GM19463 (cell line): Measurements from ENCODE around the gene CRYGA.

Source experiments
- ATAC-seq: cut with Tn5 transposase; IDR thresholded peaks from one replicate; pipeline ENCODE4 v1.9.1; 2021; ENCODE audit warnings: mild to moderate bottlenecking, moderate library complexity; ENCODE audit not compliant: unreplicated experiment

CRYGA gene

DNA sequence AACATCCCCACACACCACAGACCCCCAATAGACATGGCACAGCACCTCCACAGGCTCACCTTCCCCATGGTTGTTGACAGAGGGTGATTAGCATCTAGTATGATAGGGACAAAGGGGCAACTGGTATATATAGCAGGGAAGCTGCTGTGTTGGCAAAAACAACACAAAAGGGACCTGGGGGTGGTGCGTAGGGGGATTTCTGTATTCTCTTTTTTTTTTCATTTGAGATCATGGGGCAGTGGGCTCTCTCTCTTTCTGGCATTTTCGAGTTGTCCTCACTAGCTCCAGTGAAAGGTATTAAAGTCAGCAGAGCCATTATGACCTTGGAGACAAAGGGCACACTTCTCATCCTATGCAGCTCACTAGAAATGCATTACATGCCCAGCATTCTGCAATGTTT, at the start of gene CRYGA:
CRYGA (minus strand) TSS at position 101 of the 400 bp plus-strand sequence; CDS start at position 68, 33 bp downstream.
- ATAC-seq = no peak

DNA sequence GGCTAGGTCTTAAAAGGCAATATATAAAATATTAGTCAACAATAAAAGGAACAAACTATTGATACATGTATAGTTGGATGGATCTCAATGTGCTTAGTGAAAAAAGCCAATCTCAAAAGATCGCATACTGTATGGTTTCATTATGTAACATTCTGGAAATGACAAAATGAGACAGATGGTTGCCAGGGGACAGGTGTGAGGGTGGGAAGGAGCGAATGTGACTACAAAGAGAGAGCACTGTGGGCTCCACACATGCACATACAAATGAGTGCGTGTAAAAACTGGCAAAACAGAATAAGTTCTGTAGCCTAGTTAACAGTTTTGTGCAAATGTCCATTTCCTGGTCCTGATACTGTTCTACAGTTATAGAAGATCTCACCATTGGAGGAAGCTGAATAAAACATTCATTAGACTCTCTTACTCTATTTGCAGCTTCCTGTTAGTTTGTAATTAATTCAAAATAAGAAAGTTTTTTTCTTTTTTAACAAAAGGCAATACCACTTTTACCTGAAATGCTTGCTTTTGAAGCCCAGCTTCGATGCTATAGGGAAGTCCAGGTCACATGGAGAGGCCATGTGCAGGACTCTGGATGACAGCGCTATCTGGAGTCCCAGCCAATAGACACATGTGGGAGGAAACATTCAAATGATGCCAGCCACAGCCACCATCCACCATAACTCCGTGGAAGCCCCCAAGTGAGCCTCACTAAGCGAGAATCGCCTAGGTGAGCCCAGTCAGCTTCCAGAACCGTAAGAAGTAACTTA, 47.5 kb upstream of the CRYGA start:
- no peak for ATAC-seq

- ATAC-seq = no peak
Observed at GRCh38 chr2:208208335-208209085, 45.1 kb upstream of the CRYGA start.

DNA sequence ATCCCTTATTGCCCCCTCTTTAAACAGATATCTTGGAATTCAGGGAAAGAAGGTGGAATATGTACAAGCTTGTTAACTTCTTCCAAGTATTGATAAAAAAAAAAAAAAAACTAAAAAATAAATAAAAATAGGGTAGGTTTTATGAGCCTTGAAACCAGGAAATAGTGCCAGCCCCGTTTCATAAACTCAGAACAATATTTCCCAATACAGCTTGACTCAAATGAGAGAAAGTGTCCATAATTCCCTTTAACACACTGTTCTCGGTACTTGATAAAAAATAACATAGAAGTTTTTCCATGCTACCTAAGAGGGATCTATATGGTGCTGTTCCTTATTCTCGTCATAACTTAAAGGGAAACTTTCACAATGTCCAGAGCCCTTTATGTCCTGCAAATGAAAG, 44.4 kb upstream of the CRYGA start:
- no peak for ATAC-seq

DNA sequence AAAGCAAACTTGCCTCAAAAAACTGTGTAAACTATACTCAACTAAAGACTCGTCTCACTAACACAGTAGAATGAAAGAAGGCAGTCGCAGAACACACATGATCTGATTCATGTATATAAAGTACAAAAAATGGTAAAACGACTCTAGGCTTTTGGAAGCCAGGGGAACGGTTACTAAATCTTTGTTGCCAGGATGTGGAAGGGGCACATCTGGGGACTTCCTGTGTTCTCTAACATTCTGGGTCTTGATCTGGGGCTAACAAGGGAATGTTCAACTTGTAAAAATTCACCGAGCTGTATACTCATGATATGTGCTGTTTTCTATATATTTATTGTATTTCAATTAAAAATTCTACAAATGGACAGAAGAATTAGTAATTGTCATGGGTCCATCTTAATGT, 40.8 kb upstream of the CRYGA start:
- no peak for ATAC-seq

GRCh38 chr2:208195531-208195930, 32.1 kb upstream of the CRYGA start:
- no peak for ATAC-seq

GRCh38 chr2:208192611-208193236, 29.3 kb upstream of the CRYGA start:
- ATAC-seq = no peak

DNA sequence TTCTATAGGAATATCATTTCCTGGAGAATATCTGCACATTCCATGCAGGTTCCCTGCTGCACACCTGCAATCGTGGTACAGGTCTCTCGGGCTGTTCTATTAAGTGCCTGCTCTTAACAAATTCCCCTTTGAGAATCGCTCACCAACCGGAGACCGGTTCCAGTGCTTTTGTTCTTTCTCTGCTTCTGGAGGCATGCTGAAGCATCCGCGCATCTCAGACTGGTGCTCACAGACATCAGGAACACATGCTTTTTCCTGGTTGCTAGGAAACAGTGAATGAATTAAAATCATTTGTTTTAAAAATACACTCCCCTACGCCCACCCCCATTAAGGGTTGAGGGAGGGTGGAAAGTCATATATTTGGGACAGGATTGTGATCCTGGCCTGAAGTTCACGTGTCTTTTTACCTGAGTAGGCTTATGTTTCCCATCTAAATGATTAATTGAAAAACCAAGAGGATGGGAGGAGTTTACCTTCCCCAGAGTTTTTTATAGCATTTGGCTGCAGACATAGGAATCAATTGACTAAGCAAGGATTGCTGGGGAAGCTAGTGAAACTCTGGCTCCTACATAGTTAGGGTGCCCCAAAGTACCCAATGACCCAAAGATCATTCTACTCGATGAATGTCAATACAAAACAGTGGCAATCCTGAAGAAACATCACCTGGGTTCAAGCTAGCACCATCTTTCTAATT, 26.6 kb upstream of the CRYGA start, which contains the start of gene C2orf80:
C2orf80 (minus strand) TSS at position 221 of the 694 bp plus-strand sequence. CDS start 3,044 bp downstream, outside the sequence.
- no peak for ATAC-seq

DNA sequence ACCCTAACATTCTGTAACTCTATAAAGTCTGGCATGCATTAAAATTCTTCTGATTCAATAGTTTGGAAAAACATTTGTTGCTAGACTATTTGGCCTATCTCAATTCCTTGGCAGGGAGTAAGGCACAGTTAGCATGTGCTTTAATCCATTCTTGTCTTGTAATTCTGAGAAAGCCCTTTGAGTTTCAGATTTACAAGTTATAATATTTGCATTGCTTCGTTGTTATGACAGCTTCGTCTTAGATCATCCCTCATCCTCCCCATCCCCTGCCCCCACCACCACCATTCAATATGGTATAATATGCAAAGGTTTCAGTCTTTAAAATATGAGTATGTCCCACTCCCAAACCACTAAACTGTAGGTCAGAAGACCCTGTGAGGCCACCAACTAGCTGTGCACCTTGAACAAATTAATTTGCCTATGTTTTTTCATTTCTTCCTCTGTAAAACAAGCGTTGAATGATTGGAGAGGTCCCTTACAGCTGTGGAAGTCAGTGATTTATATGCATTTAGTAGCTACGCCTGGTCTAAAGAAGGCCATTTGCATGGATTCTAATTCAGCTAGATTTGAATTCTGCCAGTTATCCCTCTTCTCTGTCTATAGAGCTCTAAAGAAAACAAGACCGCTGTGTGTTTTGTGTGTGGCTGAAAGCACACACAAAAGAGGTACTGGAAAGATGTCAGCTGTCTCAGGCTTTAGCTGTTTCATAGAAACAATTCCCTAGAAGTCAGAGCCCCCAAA, 25.9 kb upstream of the CRYGA start:
- ATAC-seq = no peak

- no peak for ATAC-seq
Observed at GRCh38 chr2:208186893-208187292, 23.5 kb upstream of the CRYGA start.

GRCh38 chr2:208186465-208186864, 23.1 kb upstream of the CRYGA start:
- ATAC-seq = no peak

DNA sequence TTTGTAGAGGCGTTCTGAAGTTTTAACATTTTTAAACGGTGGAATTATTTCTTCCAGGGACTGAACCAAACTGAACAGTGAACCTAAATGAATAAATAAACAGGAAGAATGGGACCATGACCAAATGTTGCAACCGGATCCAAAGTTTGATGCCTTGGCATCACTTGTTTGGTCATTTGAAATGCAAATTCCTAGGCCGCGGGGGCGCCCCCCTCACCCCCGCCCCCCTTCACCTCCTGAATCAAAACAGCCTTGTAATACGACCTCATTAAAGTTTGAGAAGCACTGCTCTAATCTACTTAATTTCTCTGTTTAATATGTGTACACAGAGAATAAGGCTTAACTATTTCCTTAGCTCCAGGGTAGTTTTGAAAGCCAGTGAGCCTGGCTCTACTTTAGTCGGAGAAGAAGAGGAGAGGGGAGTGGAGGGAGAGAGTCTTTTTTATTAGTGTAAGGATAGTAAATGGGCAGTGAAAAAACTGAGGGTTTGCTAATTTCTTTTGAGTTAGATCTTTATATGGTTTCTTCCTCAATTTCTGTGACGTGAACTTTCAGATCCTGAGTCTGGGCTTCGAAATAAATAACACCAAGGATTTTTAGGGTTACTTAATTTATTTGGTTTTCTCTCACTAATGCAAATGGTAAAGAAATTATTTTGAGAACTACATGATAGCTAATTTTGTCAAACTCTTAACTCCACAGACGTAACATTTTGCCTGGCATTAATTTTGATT, 20.8 kb upstream of the CRYGA start:
- ATAC-seq = no peak

DNA sequence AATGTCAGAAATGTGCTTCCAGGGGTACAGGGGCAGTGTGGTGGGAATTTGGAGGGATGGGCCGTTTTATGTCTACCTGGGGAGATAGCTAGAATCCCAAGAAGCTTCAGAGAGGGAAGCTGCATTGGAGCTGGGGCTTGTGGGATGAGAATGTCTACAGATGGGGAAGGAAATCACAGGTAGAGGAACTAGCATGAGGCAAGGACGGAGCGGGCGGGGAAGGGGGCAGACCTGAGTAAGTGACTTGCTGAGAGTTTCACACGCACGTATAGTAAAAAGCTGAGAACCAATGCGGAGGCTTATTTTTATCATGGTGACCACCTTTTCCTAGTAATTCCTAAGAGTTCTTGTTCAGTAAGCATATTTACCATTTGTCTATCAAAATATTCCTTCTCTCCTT, 20.1 kb upstream of the CRYGA start:
- no peak for ATAC-seq

DNA sequence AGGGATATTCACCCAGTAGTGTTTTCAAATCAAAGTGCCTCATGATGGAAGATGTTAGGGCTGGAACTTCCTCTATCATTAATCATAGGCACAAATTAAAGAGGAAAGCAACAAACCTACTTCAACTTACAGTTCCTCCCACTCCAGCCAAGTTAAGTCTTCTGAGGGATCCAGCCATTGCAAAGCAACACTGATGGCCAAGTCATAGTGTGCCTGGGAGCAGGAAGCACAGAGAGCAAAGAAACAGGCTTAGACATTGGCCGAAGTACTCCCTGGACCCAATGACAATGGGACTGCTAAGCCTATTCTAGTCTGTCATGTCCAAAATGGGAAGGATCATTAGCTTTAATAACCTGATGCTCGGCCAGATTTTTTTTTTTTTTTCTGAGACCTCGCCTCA, 19.4 kb upstream of the CRYGA start:
- ATAC-seq = no peak

DNA sequence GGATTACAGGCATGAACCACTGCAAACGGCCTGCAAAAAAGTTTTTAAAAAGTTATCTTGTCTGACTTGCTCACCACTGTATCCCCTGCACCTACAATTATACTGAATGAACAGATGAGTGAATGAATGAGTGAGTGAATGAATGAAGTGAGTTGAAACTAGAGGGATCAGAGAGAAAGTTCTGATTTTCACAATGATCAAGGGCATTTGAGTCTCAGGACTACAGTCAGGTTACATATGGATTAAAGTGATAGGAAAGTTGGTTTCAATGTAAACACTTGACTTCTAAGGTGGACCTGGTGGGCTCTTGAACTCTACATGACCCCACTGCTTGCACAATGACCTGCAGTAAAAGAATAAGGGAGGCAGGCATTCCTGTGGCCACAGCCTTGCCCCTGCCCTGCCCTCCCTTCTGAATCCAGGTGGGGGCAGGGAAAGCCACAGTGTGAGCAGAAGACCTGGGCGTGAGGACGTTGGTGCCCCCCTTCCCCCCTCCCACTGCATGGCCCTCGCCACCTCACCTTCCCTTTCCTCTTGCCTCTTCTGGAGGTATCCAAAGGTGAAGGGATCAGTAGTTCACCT, 15.7 kb upstream of the CRYGA start:
- ATAC-seq = no peak

DNA sequence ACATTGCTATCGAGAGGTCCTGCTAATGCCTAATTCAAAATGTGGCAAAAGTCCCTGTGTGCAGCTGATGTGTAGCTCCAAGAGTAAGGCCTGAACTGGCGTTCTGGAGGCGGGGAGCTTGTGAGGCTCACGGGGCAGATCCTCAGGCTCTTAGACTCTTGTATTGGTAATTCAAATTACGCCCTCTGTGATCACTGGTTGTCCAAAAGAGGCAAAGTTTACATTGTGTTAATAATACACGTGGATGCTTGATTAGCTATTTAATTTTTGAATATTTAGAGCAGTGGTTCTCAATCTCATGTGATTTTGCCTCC, 12.4 kb upstream of the CRYGA start:
- no peak for ATAC-seq

DNA sequence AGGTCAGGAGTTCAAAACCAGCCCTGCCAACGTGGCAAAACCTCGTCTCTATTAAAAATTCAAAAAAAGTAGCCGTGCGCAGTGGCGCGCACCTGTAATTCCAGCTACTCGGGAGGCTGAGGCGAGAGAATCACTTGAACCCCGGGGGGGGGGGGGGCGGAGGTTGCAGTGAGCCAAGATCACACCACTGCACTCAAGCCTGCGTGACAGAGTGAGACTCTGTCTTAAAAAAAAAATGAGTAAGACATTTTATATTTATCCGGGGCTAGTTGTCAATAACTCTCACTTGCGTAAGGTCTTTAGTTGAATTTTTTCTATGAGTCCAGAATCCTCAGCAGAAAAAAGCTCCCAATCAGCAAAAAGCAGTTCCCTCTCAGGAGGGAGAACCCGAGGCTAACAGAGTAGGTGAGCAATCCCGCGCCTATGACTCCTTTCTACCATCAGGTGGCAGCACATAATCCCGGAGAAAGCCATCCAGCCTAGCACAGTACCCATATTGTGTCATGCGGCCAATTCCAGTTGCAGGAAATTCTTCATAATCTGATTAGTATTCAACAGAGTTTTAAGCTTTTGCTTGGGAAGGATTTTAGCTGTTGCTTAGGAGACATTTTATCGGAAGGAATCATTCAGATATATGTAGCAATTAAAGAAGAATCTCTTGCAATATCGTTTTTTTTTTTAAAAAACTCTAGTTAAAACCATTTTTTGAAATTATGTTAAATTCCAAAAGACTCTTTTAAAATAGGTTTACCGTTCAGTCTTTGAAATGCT, 11.9 kb upstream of the CRYGA start:
- peak; percentile 99 for ATAC-seq

GRCh38 chr2:208174144-208174543, 10.8 kb upstream of the CRYGA start:
- no peak for ATAC-seq

DNA sequence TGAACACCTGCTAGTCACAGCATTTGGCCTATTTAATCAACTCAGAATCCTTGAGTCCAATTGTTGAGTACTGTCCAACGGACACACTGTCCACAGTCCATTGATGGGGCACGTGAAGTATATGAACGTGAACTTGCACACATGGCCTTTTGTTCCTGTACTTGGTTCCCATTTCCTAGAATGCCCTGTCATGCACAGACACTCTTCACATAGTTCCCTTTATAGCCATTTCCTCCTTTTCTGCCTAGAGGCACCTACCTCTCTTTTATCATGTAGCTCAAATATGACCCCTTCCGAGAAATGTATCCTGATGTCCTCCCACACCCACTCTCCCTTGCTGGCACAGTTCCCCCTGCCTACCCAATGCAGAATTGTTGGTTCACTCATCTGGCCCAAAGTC, 8.7 kb upstream of the CRYGA start:
- ATAC-seq = no peak
